ENCODE data around the gene CTXN3.
"Not testable (repeated sequence)": the region's sequence is repeated elsewhere in the genome, so short reads cannot be mapped to it uniquely, and the experiment has no call there.

CTXN3 gene

DNA sequence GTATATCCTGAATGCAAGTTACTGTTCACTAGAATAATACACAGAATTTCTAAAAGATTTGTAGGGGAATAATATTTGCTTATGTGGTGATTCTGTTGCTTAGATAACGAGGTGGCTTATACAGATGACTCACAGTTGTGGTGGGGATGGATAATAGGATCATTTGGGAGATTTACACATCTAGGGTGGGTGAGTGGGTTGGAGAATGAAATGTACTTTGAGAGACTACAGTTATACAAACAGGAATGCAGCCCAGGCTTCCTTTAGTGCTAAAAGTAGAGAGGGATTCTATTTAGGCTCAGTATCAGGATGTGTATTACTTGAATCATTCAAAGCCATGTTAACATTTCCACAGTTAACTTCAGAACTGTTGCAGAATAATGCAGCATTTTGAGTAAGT lies 1.8 kb downstream of the CTXN3 start:
- DNase-seq (ENCODE audit: low read depth in 2 of 2, low spot score in 1 of 2): no peak

DNA sequence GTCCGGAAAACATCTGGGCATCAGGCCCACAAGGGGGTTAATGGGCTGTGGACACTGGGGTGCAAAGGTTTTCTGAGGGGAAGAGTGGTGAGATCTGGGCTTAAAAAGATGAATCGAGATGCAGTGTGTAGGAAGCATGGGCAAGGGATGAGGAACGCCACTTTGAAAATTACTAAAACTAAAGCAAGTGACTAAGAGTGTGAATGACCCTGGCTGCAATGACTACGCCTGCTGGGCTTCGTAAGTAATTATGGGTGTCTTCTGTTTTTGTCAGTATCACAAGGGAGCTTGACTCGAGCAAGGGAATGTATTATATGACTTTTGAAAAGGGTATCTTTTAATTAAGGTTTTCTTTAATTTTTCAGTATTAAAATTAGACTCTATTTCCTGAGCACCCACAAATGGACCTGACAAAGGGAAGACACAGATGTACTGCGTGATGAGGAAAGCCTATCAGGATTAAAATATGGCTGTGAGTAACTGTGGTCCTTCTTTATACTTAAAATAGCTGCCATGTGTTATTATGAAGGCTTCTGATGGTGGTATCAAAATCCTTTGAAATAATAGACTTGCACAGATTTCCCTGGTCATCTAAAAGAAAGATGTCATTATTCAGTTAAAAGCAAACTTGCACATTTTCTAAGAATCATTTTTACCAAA lies 4.2 kb downstream of the CTXN3 start:
- no peak for DNase-seq (ENCODE audit: low read depth in 2 of 2, low spot score in 1 of 2)

DNA sequence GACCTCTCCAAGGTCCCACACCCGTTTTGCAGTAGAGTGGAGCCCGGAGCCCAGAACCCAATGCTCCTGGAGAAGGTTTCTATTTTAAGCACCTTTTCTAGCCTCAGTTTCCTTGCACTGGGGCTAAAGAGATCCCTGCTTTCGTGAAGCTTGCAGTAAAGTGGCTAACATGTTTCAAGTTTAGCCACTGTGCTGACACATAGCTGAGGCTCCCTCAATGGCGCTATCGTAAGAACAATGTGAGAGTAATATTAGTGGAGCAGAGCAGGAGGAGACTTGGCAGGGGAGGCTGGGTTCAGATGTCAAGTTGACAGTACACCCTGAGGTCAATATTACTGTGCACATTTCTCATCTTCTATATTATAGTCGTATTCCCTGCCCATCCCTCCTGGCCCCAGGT lies 7.9 kb downstream of the CTXN3 start:
- no peak for DNase-seq (ENCODE audit: low read depth in 2 of 2, low spot score in 1 of 2)

DNA sequence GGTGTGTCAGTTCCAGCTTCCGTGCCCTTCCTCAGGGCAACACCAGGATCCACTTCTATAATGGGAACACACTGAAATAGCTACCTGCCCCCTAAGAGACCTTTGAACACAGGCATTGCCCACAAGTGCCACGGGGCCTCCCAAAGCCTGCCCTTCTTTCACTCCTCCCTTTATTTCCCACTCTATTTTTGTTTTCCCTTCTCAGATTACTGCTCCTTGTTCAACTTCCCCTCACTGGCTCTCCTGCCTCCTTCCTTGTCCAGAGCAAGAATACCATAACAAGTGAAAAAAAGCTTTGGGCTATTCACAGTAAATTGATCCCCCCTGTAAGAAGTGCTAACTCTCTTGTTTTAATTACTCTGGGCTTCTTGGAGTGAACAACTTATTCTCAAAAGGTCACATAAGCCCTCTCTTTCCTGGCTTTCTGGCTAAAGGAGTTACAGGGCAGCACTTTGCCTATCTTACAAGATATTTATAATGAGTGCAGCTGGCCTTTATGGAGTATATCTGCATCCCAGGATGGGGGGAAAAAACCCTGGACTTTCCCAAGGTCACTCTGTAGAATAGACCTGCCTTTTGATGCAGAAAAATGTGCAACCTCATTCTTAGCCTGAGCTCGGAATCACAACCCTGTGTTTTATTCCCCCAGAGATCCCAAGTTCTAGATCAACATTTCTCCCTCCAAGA lies 11.3 kb downstream of the CTXN3 start:
- DNase-seq (ENCODE audit: low read depth in 2 of 2, low spot score in 1 of 2): no peak

DNA sequence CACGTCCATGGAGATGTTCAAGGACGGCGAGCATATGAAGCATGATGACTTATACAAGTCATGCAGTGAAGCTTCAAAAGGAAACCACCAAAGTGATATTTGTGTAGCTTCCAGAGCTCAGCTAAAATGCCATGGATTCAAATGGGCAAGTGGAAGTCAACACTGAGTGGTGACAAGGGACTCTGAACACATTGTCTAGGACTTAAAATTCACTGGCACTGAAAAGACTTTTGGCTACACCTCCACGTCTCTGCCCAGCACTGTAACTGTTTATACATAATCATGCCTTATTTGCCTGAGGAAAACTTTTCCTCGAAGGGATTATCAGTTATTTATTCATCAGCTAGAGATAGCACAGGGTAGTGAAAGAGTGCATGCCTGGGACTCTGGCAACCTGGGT lies 15.2 kb downstream of the CTXN3 start:
- no peak for DNase-seq (ENCODE audit: low read depth in 2 of 2, low spot score in 1 of 2)

DNA sequence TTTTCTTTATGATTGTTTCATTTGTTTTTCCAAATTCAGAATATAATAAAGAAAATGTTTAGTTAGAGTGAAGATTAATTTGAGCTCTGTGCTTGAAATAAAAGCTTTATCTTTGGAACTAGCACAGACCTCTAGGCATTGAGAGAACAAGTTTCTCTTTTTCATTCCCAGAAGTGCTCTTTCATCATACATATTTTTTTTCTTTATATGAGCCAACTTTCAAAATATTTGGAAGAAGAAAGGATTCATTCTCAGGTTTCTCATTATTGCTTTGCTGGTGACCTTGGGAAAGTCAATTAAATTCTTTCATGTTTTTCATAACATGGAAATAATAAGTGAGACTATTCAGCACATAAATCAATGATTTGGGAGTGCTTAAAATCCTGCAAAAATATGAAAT lies 16.8 kb downstream of the CTXN3 start:
- DNase-seq (ENCODE audit: low read depth in 2 of 2, low spot score in 1 of 2): no peak

DNA sequence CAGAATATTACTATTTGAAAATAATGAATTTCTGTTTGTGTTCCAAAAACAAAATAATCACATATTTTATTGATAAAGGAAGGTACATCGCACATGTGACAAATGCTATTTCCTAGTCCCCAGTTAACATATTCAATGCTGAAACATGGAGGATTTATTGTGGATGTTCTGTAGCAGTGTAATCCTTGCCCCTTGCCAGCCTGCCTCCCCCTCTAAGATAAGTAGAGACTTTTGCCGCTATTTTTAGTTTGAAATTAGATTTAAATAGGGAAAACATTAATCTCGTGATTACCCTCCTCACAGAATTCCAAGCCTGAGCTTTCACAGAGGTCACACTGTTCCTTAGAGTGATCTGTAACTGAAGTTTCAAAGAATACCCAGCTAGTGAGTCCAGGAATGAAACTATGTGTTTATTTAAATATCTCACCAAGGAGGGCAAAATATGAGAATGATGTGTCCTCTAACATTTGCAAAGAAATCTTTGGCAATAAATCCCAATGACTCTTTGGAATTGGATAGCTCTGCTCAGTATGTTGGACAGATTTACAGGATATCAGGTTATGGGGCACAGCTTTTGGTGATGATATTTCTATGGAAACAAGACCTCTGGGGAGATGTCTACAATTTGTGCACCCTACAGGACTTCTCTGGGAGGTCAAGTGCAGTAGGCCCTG lies 17.3 kb downstream of the CTXN3 start:
- DNase-seq (ENCODE audit: low read depth in 2 of 2, low spot score in 1 of 2): no peak

DNA sequence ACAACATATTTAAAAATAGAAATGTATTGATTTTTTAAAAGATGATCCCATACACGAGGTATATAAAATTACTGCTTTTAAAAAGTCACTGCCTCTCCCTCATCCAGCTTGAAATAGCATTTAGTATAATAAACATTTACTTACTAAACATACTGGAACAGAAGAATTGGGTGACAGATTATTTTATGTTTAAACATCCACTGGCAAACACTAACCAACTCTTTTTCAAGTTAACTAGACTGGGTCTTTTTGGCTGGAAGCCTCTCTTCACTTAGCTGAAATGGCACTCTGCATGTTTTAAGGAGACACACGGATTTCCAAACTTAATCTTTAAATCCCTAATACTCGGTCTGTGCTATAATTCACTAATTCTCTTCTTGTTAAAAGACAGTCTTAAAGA lies 19.0 kb downstream of the CTXN3 start:
- DNase-seq (ENCODE audit: low read depth in 2 of 2, low spot score in 1 of 2): no peak

DNA sequence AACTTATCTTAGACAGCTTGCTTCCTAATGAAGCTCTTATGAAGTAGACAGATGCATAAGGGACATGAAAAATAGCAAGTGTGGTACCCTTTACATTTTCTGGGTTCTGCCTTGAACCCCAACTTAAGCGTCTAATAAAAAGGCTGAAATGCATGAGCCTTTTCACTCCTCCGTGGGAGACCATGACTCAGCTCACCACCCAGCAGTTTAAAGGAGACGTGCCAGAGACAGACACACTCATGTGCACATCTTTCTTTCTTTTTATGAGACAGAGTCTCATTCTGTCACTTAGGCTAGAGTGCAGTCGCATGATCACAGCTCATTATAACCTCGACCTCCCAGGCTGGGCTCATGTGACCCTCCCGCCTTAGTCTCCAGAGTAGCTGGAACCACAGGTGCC lies 22.3 kb downstream of the CTXN3 start:
- DNase-seq (ENCODE audit: low read depth in 2 of 2, low spot score in 1 of 2): no peak

DNA sequence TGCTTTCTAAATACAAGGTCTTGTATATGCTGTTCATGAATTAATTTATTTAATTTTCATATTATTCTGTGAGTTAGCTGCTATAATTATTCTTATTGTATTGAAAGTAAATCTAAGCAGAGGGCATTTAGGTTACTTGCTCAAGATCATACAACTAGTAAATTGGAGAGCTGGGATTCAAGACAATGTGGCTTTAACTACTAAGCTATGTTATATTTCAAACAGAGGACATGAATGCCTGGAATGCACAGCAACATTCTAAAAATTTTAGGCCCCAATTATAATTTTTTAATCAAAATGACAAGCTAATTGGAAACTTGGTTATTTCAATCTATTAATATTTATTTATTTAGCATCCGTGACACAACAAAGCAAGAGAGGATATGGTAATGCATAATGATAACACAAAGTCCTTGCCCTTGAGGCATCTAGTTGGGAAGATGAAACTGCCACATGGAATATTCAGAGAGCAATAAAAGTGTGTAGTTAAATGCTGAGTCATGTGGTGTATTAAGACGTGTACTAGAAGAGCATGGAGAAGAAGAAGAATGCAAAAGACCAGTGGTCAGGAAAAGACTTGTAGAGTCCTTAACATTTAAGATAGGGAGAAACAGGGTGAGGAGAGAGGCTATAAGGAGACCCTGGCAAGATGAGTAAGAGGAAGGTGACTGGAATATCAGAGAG lies 24.4 kb downstream of the CTXN3 start:
- no peak for DNase-seq (ENCODE audit: low read depth in 2 of 2, low spot score in 1 of 2)

DNA sequence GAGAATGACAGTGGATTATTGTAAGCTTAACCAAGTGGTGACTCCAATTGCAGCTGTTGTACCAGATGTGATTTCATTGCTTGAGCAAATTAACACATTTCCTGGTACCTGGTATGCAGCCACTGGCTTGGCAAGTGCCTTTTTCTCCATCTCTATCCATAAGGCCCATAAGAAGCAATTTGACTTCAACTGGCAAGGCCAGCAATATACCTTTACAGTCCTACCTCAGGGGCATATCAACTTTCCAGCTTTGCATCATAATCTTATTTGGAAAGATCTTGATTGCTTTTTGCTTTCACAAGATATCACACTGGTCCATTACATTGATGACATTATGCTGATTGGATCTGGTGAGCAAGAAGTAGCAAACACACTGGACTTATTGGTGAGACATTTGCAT lies 28.1 kb downstream of the CTXN3 start:
- not testable (repeated sequence) for DNase-seq (ENCODE audit: low read depth in 2 of 2, low spot score in 1 of 2)

DNA sequence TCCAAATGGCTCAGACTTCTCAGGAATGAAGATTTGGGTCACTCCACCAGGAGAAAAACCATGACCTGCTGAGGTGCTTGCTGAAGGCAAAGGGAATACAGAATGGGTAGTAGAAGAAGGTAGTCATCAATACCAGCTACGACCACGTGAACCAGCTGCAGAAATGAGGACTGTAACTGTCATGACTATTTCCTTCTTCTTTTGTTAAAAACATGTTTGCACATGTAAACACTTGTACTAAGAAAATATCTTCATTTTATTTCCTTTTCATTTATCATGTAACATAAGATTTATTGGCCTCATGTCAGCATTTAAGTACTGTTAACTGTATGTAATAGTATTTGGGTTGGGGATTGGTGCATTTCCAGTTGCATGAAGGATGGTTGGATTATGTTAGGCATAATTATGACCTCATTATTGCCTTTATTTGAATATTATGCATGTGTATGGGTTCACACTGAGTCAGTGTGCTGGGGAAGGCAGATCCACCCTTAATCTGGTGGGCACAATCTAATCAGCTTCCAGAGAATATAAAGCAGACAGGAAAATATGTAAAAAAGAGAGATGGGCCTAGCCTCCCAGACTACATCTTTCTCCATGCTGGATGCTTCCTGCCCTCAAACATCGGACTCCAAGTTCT lies 30.9 kb downstream of the CTXN3 start:
- DNase-seq (ENCODE audit: low read depth in 2 of 2, low spot score in 1 of 2): not testable (repeated sequence)

DNA sequence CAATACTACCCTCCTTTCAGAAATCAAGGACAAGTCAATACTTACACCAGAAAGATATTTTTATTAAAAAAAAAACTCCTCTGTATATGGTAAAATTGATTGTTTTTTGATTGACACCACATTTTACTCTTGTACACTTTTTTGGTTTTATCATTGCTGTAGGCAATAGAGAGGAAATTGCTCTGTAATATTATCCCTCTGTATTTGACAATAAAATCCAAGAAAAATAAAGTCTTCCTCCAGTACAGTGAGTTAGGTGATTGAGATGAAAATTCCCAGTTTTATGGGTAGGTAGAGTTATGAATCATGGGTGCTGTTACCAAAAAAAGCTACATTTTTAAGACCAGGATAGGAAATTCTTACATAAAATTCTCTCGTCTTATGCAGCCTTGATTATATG lies 31.7 kb downstream of the CTXN3 start:
- DNase-seq (ENCODE audit: low read depth in 2 of 2, low spot score in 1 of 2): no peak

DNA sequence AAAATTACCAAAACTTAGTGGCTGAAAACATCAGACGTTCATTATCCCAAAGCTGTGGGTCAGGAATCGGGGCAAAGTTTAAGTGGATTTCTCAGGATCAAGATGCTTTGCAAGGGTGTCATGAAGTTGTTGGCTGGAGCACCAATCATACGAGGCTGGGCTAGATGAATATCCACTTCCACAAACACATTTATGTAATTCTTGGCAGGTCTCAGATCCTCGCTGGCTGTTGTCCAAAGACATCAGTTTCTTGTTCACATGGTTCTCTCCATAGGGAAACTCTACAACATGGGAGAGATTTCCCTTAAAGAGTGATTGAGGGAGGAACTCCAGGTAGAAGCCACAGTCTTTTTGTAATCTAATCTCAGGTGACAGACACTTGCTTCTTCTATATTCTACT lies 34.1 kb downstream of the CTXN3 start:
- no peak for DNase-seq (ENCODE audit: low read depth in 2 of 2, low spot score in 1 of 2)

DNA sequence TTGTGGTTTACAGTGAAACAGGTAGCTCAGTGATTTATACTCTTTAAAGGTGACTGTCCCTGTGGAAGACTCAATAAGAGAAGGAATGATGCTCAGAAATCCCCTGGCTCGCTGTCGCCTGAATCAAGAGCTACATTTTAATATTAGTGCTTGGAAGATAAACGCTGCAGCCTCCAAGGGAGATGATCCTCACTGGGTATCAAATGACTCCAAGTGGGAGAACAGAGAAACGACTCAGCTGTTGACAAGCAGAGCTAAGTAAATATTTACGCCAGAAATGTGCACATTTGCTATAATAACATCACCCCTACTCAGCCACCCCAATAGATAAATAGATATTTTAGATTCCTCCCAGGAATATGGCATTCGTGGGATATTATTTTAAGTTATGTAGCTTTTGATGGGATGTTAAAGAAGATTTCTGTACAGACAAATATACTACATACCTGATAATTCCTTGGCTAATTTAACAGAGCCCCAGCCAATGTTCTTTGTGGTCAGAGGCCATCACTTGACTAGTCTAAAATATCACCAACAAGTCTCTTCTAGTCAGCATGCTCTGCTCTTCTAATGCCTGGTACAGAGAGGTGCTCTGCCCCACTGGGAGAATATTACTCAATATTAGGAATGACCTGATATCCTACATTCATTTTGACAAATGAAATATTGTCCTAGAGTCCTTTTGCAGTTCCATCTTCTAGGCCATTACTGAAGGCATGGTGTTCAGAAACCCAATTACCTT lies 36.0 kb downstream of the CTXN3 start:
- no peak for DNase-seq (ENCODE audit: low read depth in 2 of 2, low spot score in 1 of 2)

DNA sequence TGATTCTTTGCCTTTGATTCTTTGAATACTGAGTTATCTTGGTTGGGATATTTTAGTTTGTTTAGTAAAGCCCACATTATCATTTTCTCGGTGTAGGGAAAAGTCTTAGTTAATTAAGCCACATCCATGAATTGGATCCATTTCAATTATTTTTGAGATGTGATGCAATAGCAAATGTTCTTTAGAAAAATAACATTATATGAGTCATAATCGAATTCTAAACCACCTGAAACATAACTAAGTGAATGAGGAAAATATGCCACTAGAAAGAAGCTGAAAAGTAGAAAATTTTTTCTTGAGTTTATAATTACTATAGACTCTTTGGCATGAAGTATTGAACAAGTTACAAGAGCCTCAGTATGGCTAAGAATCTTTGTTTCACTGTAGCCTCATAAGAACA lies 36.8 kb downstream of the CTXN3 start:
- no peak for DNase-seq (ENCODE audit: low read depth in 2 of 2, low spot score in 1 of 2)

DNA sequence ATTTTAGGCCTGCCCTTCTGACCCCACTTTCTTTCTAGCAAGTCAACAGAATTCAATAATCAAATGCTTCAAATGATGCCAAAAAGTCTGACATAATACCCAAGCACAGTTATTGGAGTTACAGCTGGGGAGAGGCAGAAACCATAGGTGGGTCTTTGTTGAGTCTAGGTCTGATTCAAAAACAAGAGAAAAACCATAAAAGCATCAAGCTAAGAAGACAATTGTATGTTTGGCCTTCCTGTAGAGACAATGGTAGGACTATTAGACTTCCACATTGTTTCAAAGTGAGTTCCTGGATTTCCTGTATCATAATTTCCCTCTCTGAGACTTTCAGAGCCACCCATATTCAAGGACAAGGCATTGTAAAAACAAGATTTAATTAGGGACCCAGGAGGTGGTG lies 37.5 kb downstream of the CTXN3 start:
- DNase-seq (ENCODE audit: low read depth in 2 of 2, low spot score in 1 of 2): no peak

DNA sequence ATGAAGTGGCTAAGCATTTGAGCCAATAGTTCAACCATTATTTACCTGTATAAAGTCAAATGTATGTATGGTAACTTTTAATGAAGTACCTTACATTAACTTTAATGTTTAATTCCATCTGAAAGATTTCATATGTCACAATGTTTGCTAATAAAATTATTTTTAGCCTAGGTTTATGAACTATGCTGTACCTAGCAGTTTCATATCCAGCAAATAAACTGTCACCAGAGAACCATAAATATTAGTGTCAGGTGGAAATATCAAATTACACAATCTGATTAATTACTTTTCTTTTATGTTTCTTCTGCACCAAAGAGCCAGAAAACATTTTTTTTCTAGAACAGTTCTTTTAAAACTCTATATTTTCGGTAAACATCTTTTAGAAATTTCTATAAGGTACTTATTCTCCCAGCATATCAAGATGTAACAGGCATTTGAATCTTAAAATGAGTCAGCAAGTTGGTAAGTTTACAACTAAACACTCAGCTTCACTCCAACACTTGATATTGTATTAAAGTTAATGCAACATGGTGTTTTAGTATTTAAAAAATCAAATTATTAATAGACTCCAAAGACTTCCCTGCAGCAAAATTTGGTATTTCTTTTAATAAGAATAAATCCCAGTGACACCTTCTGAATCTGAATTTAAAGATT lies 45.8 kb downstream of the CTXN3 start:
- DNase-seq (ENCODE audit: low read depth in 2 of 2, low spot score in 1 of 2): no peak

DNA sequence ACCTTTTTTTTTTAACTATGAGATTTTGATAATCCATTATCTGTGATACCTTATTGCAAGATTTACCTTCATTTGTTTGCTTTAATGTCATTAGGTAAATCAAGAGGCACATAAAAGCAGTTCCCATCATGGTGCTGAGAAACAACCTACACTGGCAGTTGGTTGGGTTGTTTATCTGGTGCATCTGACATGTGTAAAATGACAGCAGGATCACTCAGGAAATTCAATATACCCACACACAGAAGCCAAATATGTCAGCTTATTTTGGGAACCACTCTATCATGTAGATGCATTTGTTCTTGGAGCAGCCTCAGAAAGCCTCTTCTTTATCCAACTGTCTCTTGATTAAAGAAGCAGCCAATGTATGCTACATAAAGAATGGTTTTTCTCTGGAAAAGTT lies 46.5 kb downstream of the CTXN3 start:
- DNase-seq (ENCODE audit: low read depth in 2 of 2, low spot score in 1 of 2): no peak

DNA sequence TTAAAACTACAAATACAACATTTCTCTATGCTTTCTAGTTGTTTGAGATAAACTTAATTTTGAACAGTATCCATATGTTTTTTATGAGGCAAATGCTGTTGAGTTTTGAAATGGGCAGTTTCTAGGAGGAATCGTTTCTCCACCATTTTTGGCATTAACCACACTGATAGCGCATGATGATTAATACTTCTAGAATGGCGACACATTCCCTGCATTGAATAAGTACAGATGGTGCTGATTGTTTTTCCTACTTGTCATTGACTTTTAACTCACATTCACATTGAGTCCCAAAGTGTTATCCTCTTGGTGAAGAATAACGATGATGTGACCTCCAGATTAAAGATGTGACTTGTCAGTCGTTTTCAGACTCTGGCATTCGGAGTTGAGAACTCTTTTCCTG lies 47.8 kb downstream of the CTXN3 start:
- DNase-seq (ENCODE audit: low read depth in 2 of 2, low spot score in 1 of 2): no peak
